K562 (cell line): ENCODE results near the gene DEGS1. TPM values are rescaled to one million over a fixed set of nuclear protein-coding genes. Genes with fewer than 3 reads are reported as not detected.

Experiments used
- ATAC-seq: fragments of 200-7000 bp; cut with Tn5 transposase; 3 replicates; pipeline ENCODE4 v1.9.1; 2020; ENCODE audit warnings: moderate library complexity
- BruUV-seq: library from RNA; stranded (reverse); fragments of 400-500 nt; replicated peaks from 2 replicates; lab custom pipeline; 2021; lab: Mats Ljungman, UMichigan
- CTCF ChIA-PET: fragments of 300-600 bp; formaldehyde crosslinking; extraction: SDS; loops from one replicate; lab custom pipeline; 2021; ENCODE audit warnings: low intra/inter-chr PET ratio; lab: Yijun Ruan, JAX
- POLR2A ChIA-PET: fragments of 300-600, 350-650 bp; sonication (Branson Sonifier 250); formaldehyde crosslinking; extraction: SDS; loops from one replicate; lab custom pipeline; 2021; ENCODE audit warnings: antibody characterized with exemption, inconsistent platforms; lab: Yijun Ruan, JAX
- DNase-seq, 4 experiments: peaks; one replicate each; pipeline versions ENCODE4 v3.0.0 to v3.0.0-alpha.2; 2011 to 2018; ENCODE audit warnings: low spot score in 3 of 4, mixed read lengths in 3 of 4; ENCODE audit errors: extremely low read depth in 1 of 4
- FAIRE-seq: peaks from 2 replicates; lab custom pipeline; 2011; peaks lifted over from hg19 to GRCh38; lab: Jason Lieb, UNC
- H2AFZ ChIP-seq: 2 replicates; pipeline ENCODE4 v1.6.0; 2011; ENCODE audit warnings: low read depth, low read length, control low read depth, inconsistent platforms
- H3K27ac ChIP-seq: fragments of 200-600 bp; 3 replicates; pipeline ENCODE4 v1.8.0; 2011; ENCODE audit warnings: low read depth, mild to moderate bottlenecking, control low read depth, inconsistent platforms, low read length, moderate library complexity, mixed read lengths; ENCODE audit errors: extremely low read depth
- H3K27me3 ChIP-seq, 2 experiments: fragments of 300-600 bp in 1 of 2; 2 replicates in 1 of 2; 3 replicates in 1 of 2; pipeline versions ENCODE4 v1.6.0 to v1.8.0; 2011; ENCODE audit warnings: inconsistent platforms in 2 of 2, low read length in 2 of 2, mild to moderate bottlenecking in 1 of 2, mixed read lengths in 1 of 2, moderate library complexity in 1 of 2; ENCODE audit not compliant: control insufficient read depth in 2 of 2, insufficient read depth in 2 of 2
- H3K36me3 ChIP-seq: fragments of 300-600 bp; 3 replicates; pipeline ENCODE4 v1.8.0; 2011; ENCODE audit warnings: mild to moderate bottlenecking, low read length, inconsistent platforms; ENCODE audit not compliant: control insufficient read depth, insufficient read depth
- H3K4me1 ChIP-seq, 2 experiments: fragments of 200-600 bp in 1 of 2; replicated peaks in 1 of 2; 2 replicates in 1 of 2; 3 replicates in 1 of 2; pipeline versions ENCODE4 v1.5.1 to v1.8.0; 2011; ENCODE audit warnings: inconsistent platforms in 2 of 2, low read length in 2 of 2, mild to moderate bottlenecking in 1 of 2, mixed read lengths in 1 of 2, moderate library complexity in 1 of 2; ENCODE audit not compliant: control insufficient read depth in 2 of 2, insufficient read depth in 2 of 2
- H3K4me2 ChIP-seq: 2 replicates; pipeline ENCODE4 v1.6.1; 2011; ENCODE audit warnings: low read length, control low read depth, inconsistent platforms, mixed read lengths; ENCODE audit not compliant: insufficient read depth
- H3K4me3 ChIP-seq: fragments of 200-600 bp; sonication (generic), shearing (Covaris generic); 2 replicates; pipeline ENCODE4 v1.5.1; 2016; ENCODE audit warnings: control low read depth, inconsistent platforms
- H3K79me2 ChIP-seq: fragments of 200-600 bp; 3 replicates; pipeline ENCODE4 v1.8.0; 2011; ENCODE audit warnings: low read length, inconsistent platforms; ENCODE audit not compliant: control insufficient read depth, insufficient read depth
- H3K9ac ChIP-seq, 2 experiments: 2 replicates each; pipeline versions ENCODE4 v1.6.0 to v1.6.1; 2011; ENCODE audit warnings: low read depth in 2 of 2, low read length in 2 of 2, control low read depth in 1 of 2, inconsistent platforms in 1 of 2, mild to moderate bottlenecking in 1 of 2, mixed read lengths in 1 of 2; ENCODE audit not compliant: insufficient read depth in 1 of 2
- H3K9me1 ChIP-seq: one replicate; pipeline ENCODE4 v1.6.0; 2011; ENCODE audit warnings: inconsistent platforms, mild to moderate bottlenecking, low read length, moderate library complexity; ENCODE audit not compliant: control insufficient read depth, insufficient read depth
- H3K9me3 ChIP-seq: replicated peaks from 2 replicates; pipeline ENCODE4 v1.5.1; 2011; ENCODE audit warnings: low read depth, low read length, inconsistent platforms; ENCODE audit not compliant: control insufficient read depth, insufficient read depth
- H4K20me1 ChIP-seq: replicated peaks from 2 replicates; pipeline ENCODE4 v1.6.1; 2011; ENCODE audit warnings: low read length, inconsistent platforms, mixed read lengths; ENCODE audit not compliant: control insufficient read depth, insufficient read depth
- E2F1 ChIP-seq: sonication (generic); formaldehyde crosslinking; IDR thresholded peaks from 2 replicates; pipeline ENCODE4 v1.8.1; 2023; ENCODE audit warnings: mild to moderate bottlenecking, missing genetic modification reagents, moderate library complexity
- MTF1 ChIP-seq: fragments of 250-450 bp; sonication (Bioruptor Pico); IDR thresholded peaks from 2 replicates; pipeline ENCODE4 v1.9.0; 2021; ENCODE audit warnings: moderate library complexity, mild to moderate bottlenecking, inconsistent platforms, borderline replicate concordance
- POLR2H ChIP-seq: IDR thresholded peaks from 2 replicates; pipeline ENCODE4 v1.6.1; 2016; ENCODE audit warnings: missing genetic modification characterization, low read depth, mild to moderate bottlenecking, control low read depth, missing compliant biosample characterization, moderate library complexity
- ZBTB17 ChIP-seq: fragments of 450-650 bp; formaldehyde crosslinking; IDR thresholded peaks from 2 replicates; pipeline ENCODE4 v1.4.0; 2020; ENCODE audit warnings: mild to moderate bottlenecking
- ZFX ChIP-seq: sonication (generic); formaldehyde crosslinking; IDR thresholded peaks from 2 replicates; pipeline ENCODE4 v1.8.0; 2022; ENCODE audit warnings: mild to moderate bottlenecking, missing genetic modification reagents, moderate library complexity
- WGBS: fragments of 100-300 bp; shearing (Covaris generic); methylation state at CpG from one replicate; pipeline ENCODE4 v1.1.6; 2016; ENCODE audit warnings: low coverage, mixed read lengths; ENCODE audit not compliant: insufficient coverage; ENCODE audit errors: missing lambda C conversion rate; 5-methylcytosine and 5-hydroxymethylcytosine counted together
- in situ Hi-C: fragments of 300-500 bp; cut with MboI; formaldehyde crosslinking; loops from 4 replicates; pipeline ENCODE4 v1.15.0; 2018; ENCODE audit warnings: inconsistent platforms, mixed read lengths
- intact Hi-C: fragments of 100-400 bp; cut with micrococcal nuclease; formaldehyde crosslinking; loops from 2 replicates; pipeline ENCODE4 v1.14.2; 2022
- polyA plus RNA-seq, 8 experiments: library from polyadenylated mRNA; depleted of rRNA in 4 of 8; stranded (reverse) in 5 of 8; unstranded in 3 of 8; fragments of >200 nt; fragmentation: Nextera tagmentation in 2 of 8; fragmentation: Illumina TruSeq in 1 of 8; extraction: Ambion mirVana in 2 of 8; extraction: Trizol in 1 of 8; gene quantifications; 2 replicates each; pipeline versions ENCODE4 v1.2.1 to v1.2.3, GENCODE V29; 2011 to 2014; ENCODE audit warnings: inconsistent platforms in 1 of 8, missing spikeins in 1 of 8
- total RNA-seq, 7 experiments: library from RNA; depleted of rRNA in 6 of 7; stranded (reverse); fragments of >200 nt in 6 of 7; fragmentation: Illumina TruSeq in 2 of 7; extraction: Trizol in 2 of 7; gene quantifications; 2 replicates each; pipeline versions ENCODE4 v1.2.1 to v1.2.3, GENCODE V29; 2011 to 2021; ENCODE audit warnings: low replicate concordance in 1 of 7

Gene DEGS1
- total and polyA plus RNA-seq, 9 of the 15 experiments (the other 6 are each of a cell fraction or from before 2014, with no cell fraction given): 12.3 to 95.0 (median 38.8) TPM

- WGBS: 66% methylated on average over 6 of the region's 6 CpGs
- H3K4me3 ChIP-seq: no peak overlapping the region
- FAIRE-seq (no peak), ATAC-seq (no peak), DNase-seq (no peak)
- intact Hi-C loops (no loop called here), in situ Hi-C loops (no loop called here)
- no peak for TF ChIP-seq E2F1 (CRISPR knock-in tag)
- TF ChIP-seq MTF1 (CRISPR knock-in tag): peak; percentile 28; the same call in 1 of the 2 replicates
- peak; percentile 32; the same call in 1 of the 2 replicates for TF ChIP-seq POLR2H (tag)
- TF ChIP-seq ZBTB17 (CRISPR knock-in tag): no peak
- peak; percentile 13; the same call in 1 of the 2 replicates for TF ChIP-seq ZFX (CRISPR knock-in tag)
- no peaks in the 10 kb centered on the region for H3K9me3 ChIP-seq
- H4K20me1 ChIP-seq: no peaks in the 10 kb centered on the region
- no peak overlapping the region for H3K4me2 ChIP-seq
- no peak overlapping the region for H2AFZ ChIP-seq
- H3K27ac ChIP-seq: peak overlapping the region; percentile 43; the same call in 1 of the 3 replicates
- H3K27me3 ChIP-seq: no peaks in the 10 kb centered on the region
- BruUV-seq: no TSS peak
- ChIA-PET POLR2A (interaction anchor here (0.6 to 1.8 kb wide), 8 partner anchors 10 to 171 kb away, joined by 3 to 6 read pairs (median 3); partner anchors contain the start of genes DEGS1 and NVL), CTCF (no interaction called here)
- peaks cover 4 to 14% of the 10 kb centered on the region in 2 experiments; a peak in 3 of 5 replicates for H3K4me1 ChIP-seq
- no peaks in the 10 kb centered on the region for H3K9me1 ChIP-seq
- H3K36me3 ChIP-seq: peaks cover 58% of the 10 kb centered on the region
- no peak overlapping the region for H3K9ac ChIP-seq
- no peaks in the 10 kb centered on the region for H3K79me2 ChIP-seq
These were observed 23.5 kb upstream of the DEGS1 start for GRCh38 chr1:224159541-224159940.
